GM21526 (cell line): ENCODE results near the gene RIPOR3.

Experiments
- ATAC-seq: cut with Tn5 transposase; IDR thresholded peaks from one replicate; pipeline ENCODE4 v1.9.1; 2021; ENCODE audit warnings: moderate library complexity; ENCODE audit not compliant: unreplicated experiment, low FRiP score

RIPOR3 gene

GRCh38 chr20:50537546-50538201, 153.7 kb downstream of the RIPOR3 start:
- ATAC-seq, result no peak

GRCh38 chr20:50536333-50536732, 155.0 kb downstream of the RIPOR3 start:
- no peak for ATAC-seq
